HepG2 (cell line): ENCODE measurements around the gene ARHGAP31. TPM values are rescaled to one million over a fixed set of nuclear protein-coding genes. Genes with fewer than 3 reads are reported as not detected.

Experiments used
- ATAC-seq: fragments of 200-7000 bp; cut with Tn5 transposase; 3 replicates; pipeline ENCODE4 v1.9.1; 2020; ENCODE audit warnings: mild to moderate bottlenecking, moderate library complexity
- BruUV-seq: library from RNA; stranded (reverse); fragments of 400-500 nt; replicated peaks from 2 replicates; lab custom pipeline; 2021; lab: Mats Ljungman, UMichigan
- CTCF ChIA-PET: fragments of 300-600 bp; formaldehyde crosslinking; extraction: SDS; loops from one replicate; lab custom pipeline; 2021; ENCODE audit warnings: low total read pairs, inconsistent platforms, low intra/inter-chr PET ratio; lab: Yijun Ruan, JAX
- POLR2A ChIA-PET: fragments of 350-600 bp; sonication (Branson Sonifier 250); formaldehyde crosslinking; loops from one replicate; lab custom pipeline; 2020; ENCODE audit warnings: antibody characterized with exemption, inconsistent platforms; lab: Yijun Ruan, JAX
- DNase-seq: peaks from one replicate; pipeline ENCODE4 v3.0.0-alpha.2; 2015; ENCODE audit warnings: low spot score
- FAIRE-seq: peaks from 3 replicates; lab custom pipeline; 2011; peaks lifted over from hg19 to GRCh38; lab: Jason Lieb, UNC
- H2AFZ ChIP-seq: one replicate; pipeline ENCODE4 v1.6.1; 2011; ENCODE audit warnings: low read length, inconsistent platforms
- H3K27ac ChIP-seq: fragments of 300-600 bp; 3 replicates; pipeline ENCODE4 v1.8.0; 2011; ENCODE audit warnings: mixed run types, mild to moderate bottlenecking, mixed read lengths, low read length, inconsistent platforms; ENCODE audit not compliant: insufficient read depth; ENCODE audit errors: extremely low read length
- H3K27me3 ChIP-seq, 2 experiments: fragments of 200-600 bp in 1 of 2; 2 replicates in 1 of 2; 3 replicates in 1 of 2; pipeline versions ENCODE4 v1.6.0 to v1.8.0; 2011; ENCODE audit warnings: low read length in 2 of 2, mild to moderate bottlenecking in 2 of 2, moderate library complexity in 2 of 2, inconsistent platforms in 1 of 2; ENCODE audit not compliant: insufficient read depth in 2 of 2, control insufficient read depth in 1 of 2
- H3K36me3 ChIP-seq, 2 experiments: fragments of 200-600 bp in 1 of 2; replicated peaks in 1 of 2; 2 replicates in 1 of 2; 3 replicates in 1 of 2; pipeline versions ENCODE4 v1.5.1 to v1.8.0; 2011; ENCODE audit warnings: low read length in 2 of 2, inconsistent platforms in 1 of 2; ENCODE audit not compliant: insufficient read depth in 2 of 2, control insufficient read depth in 1 of 2
- H3K4me1 ChIP-seq: 2 replicates; pipeline ENCODE4 v1.5.1; 2012; ENCODE audit warnings: low read length, inconsistent platforms; ENCODE audit not compliant: insufficient read depth
- H3K4me2 ChIP-seq: 2 replicates; pipeline ENCODE4 v1.6.0; 2011; ENCODE audit warnings: low read depth, low read length, inconsistent platforms
- H3K4me3 ChIP-seq, 3 experiments: fragments of 200-600 bp in 1 of 3; sonication (generic), shearing (Covaris generic) in 1 of 3; replicated peaks in 1 of 3; 2 replicates each; pipeline ENCODE4 v1.5.1; 2011 to 2016; ENCODE audit warnings: low read length in 3 of 3, inconsistent platforms in 2 of 3, low read depth in 2 of 3, mild to moderate bottlenecking in 2 of 3, control low read depth in 1 of 3, mixed read lengths in 1 of 3; ENCODE audit not compliant: insufficient read depth in 1 of 3
- H3K79me2 ChIP-seq: one replicate; pipeline ENCODE4 v1.6.1; 2011; ENCODE audit warnings: low read length, inconsistent platforms; ENCODE audit not compliant: insufficient read depth
- H3K9ac ChIP-seq: 2 replicates; pipeline ENCODE4 v1.6.0; 2011; ENCODE audit warnings: mild to moderate bottlenecking, low read depth, low read length, inconsistent platforms; ENCODE audit not compliant: insufficient read depth
- H3K9me3 ChIP-seq: 2 replicates; pipeline ENCODE4 v1.5.1; 2012; ENCODE audit warnings: mild to moderate bottlenecking, low read length
- H4K20me1 ChIP-seq: 2 replicates; pipeline ENCODE4 v1.6.0; 2011; ENCODE audit warnings: inconsistent platforms, mild to moderate bottlenecking, low read length, moderate library complexity; ENCODE audit not compliant: insufficient read depth
- ATF3 ChIP-seq: sonication (generic); formaldehyde crosslinking; IDR thresholded peaks from 2 replicates; pipeline ENCODE4 v1.4.0; 2020; ENCODE audit warnings: missing genetic modification reagents
- CEBPZ ChIP-seq: IDR thresholded peaks from 2 replicates; pipeline ENCODE4 v1.6.1; 2012; ENCODE audit warnings: low read length, improper control_type of control experiment
- DNMT3B ChIP-seq: conservative IDR thresholded peaks from 2 replicates; pipeline ENCODE4 v1.6.1; 2016; ENCODE audit warnings: missing biosample characterization, control low read depth
- GRHL1 ChIP-seq: sonication (generic); formaldehyde crosslinking; conservative IDR thresholded peaks from 2 replicates; pipeline ENCODE4 v1.8.0; 2022; ENCODE audit warnings: missing genetic modification reagents
- NFYC ChIP-seq: IDR thresholded peaks from 2 replicates; pipeline ENCODE4 v1.6.1; 2016; ENCODE audit warnings: missing genetic modification reagents, missing compliant biosample characterization
- NR3C1 ChIP-seq: sonication (generic); formaldehyde crosslinking; IDR thresholded peaks from 2 replicates; pipeline ENCODE4 v1.4.0; 2020; ENCODE audit warnings: missing genetic modification reagents
- TGIF2 ChIP-seq: IDR thresholded peaks from 2 replicates; pipeline ENCODE4 v1.6.1; 2016; ENCODE audit warnings: control low read depth, missing compliant biosample characterization
- U2AF1 ChIP-seq: fragments of 200-400 bp; formaldehyde crosslinking; optimal IDR thresholded peaks from 2 replicates; pipeline ENCODE3; 2017; ENCODE audit warnings: mild to moderate bottlenecking, low read depth, low read length
- ZBTB3 ChIP-seq: sonication (generic); formaldehyde crosslinking; IDR thresholded peaks from 2 replicates; pipeline ENCODE4 v1.4.0; 2020; ENCODE audit warnings: low read depth, mild to moderate bottlenecking, moderate library complexity, missing genetic modification reagents, borderline replicate concordance
- ZEB1 ChIP-seq: IDR thresholded peaks from 2 replicates; pipeline ENCODE4 v1.6.1; 2012; ENCODE audit warnings: mild to moderate bottlenecking, low read depth, inconsistent platforms; ENCODE audit not compliant: insufficient replicate concordance
- ZMYM3 ChIP-seq: sonication (generic); formaldehyde crosslinking; IDR thresholded peaks from 2 replicates; pipeline ENCODE4 v1.5.1; 2020; ENCODE audit warnings: mild to moderate bottlenecking, missing genetic modification reagents
- ZNF383 ChIP-seq: sonication (generic); formaldehyde crosslinking; IDR thresholded peaks from 2 replicates; pipeline ENCODE4 v1.4.0; 2020; ENCODE audit warnings: missing genetic modification reagents, mild to moderate bottlenecking, borderline replicate concordance
- ZNF550 ChIP-seq: sonication (generic); formaldehyde crosslinking; IDR thresholded peaks from 2 replicates; pipeline ENCODE4 v1.4.0; 2020; ENCODE audit warnings: mild to moderate bottlenecking, missing genetic modification reagents, borderline replicate concordance
- ZNF720 ChIP-seq: sonication (generic); formaldehyde crosslinking; IDR thresholded peaks from 2 replicates; pipeline ENCODE4 v1.4.0; 2020; ENCODE audit warnings: missing genetic modification reagents
- ZNF775 ChIP-seq: sonication (generic); formaldehyde crosslinking; IDR thresholded peaks from 2 replicates; pipeline ENCODE4 v1.4.0; 2020; ENCODE audit warnings: missing genetic modification reagents, mild to moderate bottlenecking, moderate library complexity, borderline replicate concordance
- ZNF780A ChIP-seq: sonication (generic); formaldehyde crosslinking; IDR thresholded peaks from 2 replicates; pipeline ENCODE4 v1.8.0; 2022; ENCODE audit warnings: mild to moderate bottlenecking, missing genetic modification reagents, moderate library complexity
- whole genome bisulfite sequencing: methylation state at CpG from one replicate; pipeline ENCODE4 v1.1.6; 2017; ENCODE audit warnings: low lambda C conversion rate; 5-methylcytosine and 5-hydroxymethylcytosine counted together
- in situ Hi-C: cut with HindIII; loops from 2 replicates; pipeline ENCODE4 v1.10.0; 2017; ENCODE audit warnings: low pct_unique_long_range_greater_than_20kb; ENCODE audit not compliant: extremely low pct_ligation_motif_present
- intact Hi-C: fragments of 100-400 bp; cut with micrococcal nuclease; formaldehyde crosslinking; loops from one replicate; pipeline ENCODE4 v1.10.0; 2022; ENCODE audit not compliant: unreplicated experiment
- polyA plus RNA-seq, 8 experiments: library from polyadenylated mRNA; depleted of rRNA in 3 of 8; stranded (reverse) in 7 of 8; unstranded in 1 of 8; fragments of >200 nt; fragmentation: Illumina TruSeq in 4 of 8; extraction: Trizol in 4 of 8; gene quantifications; 2 replicates each; pipeline versions ENCODE4 v1.2.1 to v1.2.3, GENCODE V29; 2011 to 2016; ENCODE audit warnings: low read depth in 4 of 8, missing spikeins in 1 of 8, mixed read lengths in 1 of 8; ENCODE audit not compliant: insufficient read depth in 1 of 8
- total RNA-seq, 5 experiments: library from RNA; depleted of rRNA; stranded (reverse); fragments of >200 nt; fragmentation: Illumina TruSeq; extraction: Trizol; gene quantifications; 2 replicates each; pipeline ENCODE4 v1.2.3, GENCODE V29; 2016; ENCODE audit warnings: low read depth in 1 of 5

Gene ARHGAP31
- total and polyA plus RNA-seq, 2 of the 13 experiments (the other 11 are each of a cell fraction or from before 2014, with no cell fraction given), result not detected

GRCh38 chr3:119255214-119255613, 39.0 kb upstream of the ARHGAP31 start (continued):
- TF ChIP-seq GRHL1 (CRISPR knock-in tag), result no peak
- no peak for TF ChIP-seq ZNF720
- TF ChIP-seq U2AF1, result no peak
- no peak for TF ChIP-seq ZEB1
- TF ChIP-seq ZMYM3 (CRISPR knock-in tag), result no peak
- TF ChIP-seq DNMT3B (CRISPR knock-in tag), result no peak

GRCh38 chr3:119257111-119257510, 37.1 kb upstream of the ARHGAP31 start:
- H3K36me3 ChIP-seq, result no peaks in the 10 kb centered on the region
- no peak overlapping the region for H3K9ac ChIP-seq
- DNase-seq (no peak), ATAC-seq (no peak)
- no peaks in the 10 kb centered on the region for H3K9me3 ChIP-seq
- 0 out of 5 replicates have a peak, but pooled peaks cover 0 to 6% of the 10 kb centered on the region in 2 experiments for H3K27me3 ChIP-seq
- H3K79me2 ChIP-seq, result no peaks in the 10 kb centered on the region
- in situ Hi-C loops (no loop called here), intact Hi-C loops (no loop called here)
- no peak overlapping the region for H3K27ac ChIP-seq
- no peaks in the 10 kb centered on the region for H4K20me1 ChIP-seq
- ChIA-PET POLR2A (no interaction called here), CTCF (no interaction called here)
- no peak overlapping the region for H2AFZ ChIP-seq
- H3K4me1 ChIP-seq, result no peaks in the 10 kb centered on the region
- H3K4me3 ChIP-seq, result no peak overlapping the region
- BruUV-seq, result no TSS peak
- TF ChIP-seq ZNF383 (CRISPR knock-in tag), result no peak
- no peak for TF ChIP-seq NR3C1
- TF ChIP-seq ZBTB3 (CRISPR knock-in tag), result no peak
- no peak for TF ChIP-seq ZNF550
- TF ChIP-seq ATF3 (CRISPR knock-in tag), result no peak
- no peak for TF ChIP-seq CEBPZ
- TF ChIP-seq TGIF2 (CRISPR knock-in tag), result no peak
- TF ChIP-seq ZNF780A (CRISPR knock-in tag), result no peak
- no peak for TF ChIP-seq NFYC
- no peak for TF ChIP-seq ZNF775 (CRISPR knock-in tag)
- TF ChIP-seq, all 625 proteins: peak for 0
- no peak for FAIRE-seq
- 25% methylated on average over 2 of the region's 2 CpGs for WGBS
- no peak overlapping the region for H3K4me2 ChIP-seq
